SK-N-SH treated with all-trans-retinoic acid at 6 μM for 48 hours (cell line): ENCODE measurements around the gene TM9SF2.

Source experiments
- ATAC-seq: fragments of 200-7000 bp; cut with Tn5 transposase; 3 replicates; pipeline ENCODE4 v1.9.1; 2020; ENCODE audit warnings: mild to moderate bottlenecking, moderate library complexity
- ARNTL ChIP-seq: fragments of 450-650 bp; formaldehyde crosslinking; IDR thresholded peaks from 2 replicates; pipeline ENCODE4 v1.5.0; 2020; ENCODE audit warnings: low read depth, mild to moderate bottlenecking, moderate library complexity, borderline replicate concordance
- BACH2 ChIP-seq: fragments of 250-450 bp; sonication (Bioruptor Pico); IDR thresholded peaks from 2 replicates; pipeline ENCODE4 v1.9.0; 2021; ENCODE audit warnings: mild to moderate bottlenecking, borderline replicate concordance
- CSDC2 ChIP-seq: fragments of 250-450 bp; sonication (Bioruptor Pico); IDR thresholded peaks from 2 replicates; pipeline ENCODE4 v1.5.0; 2020; ENCODE audit warnings: mild to moderate bottlenecking, moderate library complexity
- CSRNP3 ChIP-seq: fragments of 250-450 bp; sonication (Bioruptor Pico); IDR thresholded peaks from 2 replicates; pipeline ENCODE4 v1.5.1; 2021; ENCODE audit warnings: mild to moderate bottlenecking, moderate library complexity
- ESRRG ChIP-seq: fragments of 250-450 bp; sonication (Bioruptor Pico); IDR thresholded peaks from 2 replicates; pipeline ENCODE4 v1.6.1; 2021; ENCODE audit warnings: mild to moderate bottlenecking
- GLIS3 ChIP-seq: fragments of 250-450 bp; sonication (Bioruptor Pico); IDR thresholded peaks from 2 replicates; pipeline ENCODE4 v1.5.0; 2020; ENCODE audit warnings: mild to moderate bottlenecking, moderate library complexity
- ISL1 ChIP-seq: fragments of 250-450 bp; sonication (Bioruptor Pico); IDR thresholded peaks from 2 replicates; pipeline ENCODE4 v2.1.2; 2022; ENCODE audit warnings: mild to moderate bottlenecking, moderate library complexity
- OSR1 ChIP-seq: fragments of 250-450 bp; sonication (Bioruptor Pico); IDR thresholded peaks from 2 replicates; pipeline ENCODE4 v1.8.0; 2022; ENCODE audit warnings: moderate library complexity, mild to moderate bottlenecking, inconsistent platforms
- POU6F1 ChIP-seq: fragments of 250-450 bp; sonication (Bioruptor Pico); IDR thresholded peaks from 2 replicates; pipeline ENCODE4 v1.8.0; 2021; ENCODE audit warnings: low read depth, mild to moderate bottlenecking, moderate library complexity, borderline replicate concordance
- PPARA ChIP-seq: fragments of 250-450 bp; sonication (Bioruptor Pico); IDR thresholded peaks from 2 replicates; pipeline ENCODE4 v1.5.0; 2020; ENCODE audit warnings: mild to moderate bottlenecking, borderline replicate concordance
- RARB ChIP-seq: fragments of 250-450 bp; sonication (Bioruptor Pico); IDR thresholded peaks from 2 replicates; pipeline ENCODE4 v1.8.0; 2021; ENCODE audit warnings: mild to moderate bottlenecking, moderate library complexity
- SNAI2 ChIP-seq: fragments of 250-450 bp; sonication (Bioruptor Pico); IDR thresholded peaks from 2 replicates; pipeline ENCODE4 v1.5.0; 2020; ENCODE audit warnings: mild to moderate bottlenecking, moderate library complexity
- TCF4 ChIP-seq: fragments of 250-450 bp; sonication (Bioruptor Pico); IDR thresholded peaks from 2 replicates; pipeline ENCODE4 v1.8.0; 2021; ENCODE audit warnings: mild to moderate bottlenecking, moderate library complexity, borderline replicate concordance
- TOX ChIP-seq: fragments of 250-450 bp; sonication (Bioruptor Pico); IDR thresholded peaks from 2 replicates; pipeline ENCODE4 v1.8.0; 2021; ENCODE audit warnings: mild to moderate bottlenecking, moderate library complexity, borderline replicate concordance
- TSHZ2 ChIP-seq: fragments of 250-450 bp; sonication (Bioruptor Pico); IDR thresholded peaks from 2 replicates; pipeline ENCODE4 v1.5.0; 2020; ENCODE audit warnings: mild to moderate bottlenecking, moderate library complexity
- ZC3H10 ChIP-seq: fragments of 250-450 bp; sonication (Bioruptor Pico); IDR thresholded peaks from 2 replicates; pipeline ENCODE4 v1.5.1; 2021; ENCODE audit warnings: mild to moderate bottlenecking, moderate library complexity
- ZFP3 ChIP-seq: fragments of 250-450 bp; sonication (Bioruptor Pico); IDR thresholded peaks from 2 replicates; pipeline ENCODE4 v1.5.0; 2020; ENCODE audit warnings: mild to moderate bottlenecking, moderate library complexity
- ZFP30 ChIP-seq: fragments of 450-650 bp; formaldehyde crosslinking; IDR thresholded peaks from 2 replicates; pipeline ENCODE4 v1.5.0; 2022; ENCODE audit warnings: mild to moderate bottlenecking, moderate library complexity
- ZNF565 ChIP-seq: fragments of 450-650 bp; formaldehyde crosslinking; conservative IDR thresholded peaks from 2 replicates; pipeline ENCODE4 v1.5.0; 2020; ENCODE audit warnings: low read depth, mild to moderate bottlenecking, moderate library complexity
- ZNF70 ChIP-seq: fragments of 450-650 bp; formaldehyde crosslinking; IDR thresholded peaks from 2 replicates; pipeline ENCODE4 v1.5.0; 2020; ENCODE audit warnings: mild to moderate bottlenecking, moderate library complexity
- ZNF8 ChIP-seq: fragments of 450-650 bp; formaldehyde crosslinking; IDR thresholded peaks from 2 replicates; pipeline ENCODE4 v1.5.0; 2020; ENCODE audit warnings: mild to moderate bottlenecking, moderate library complexity
- TF ChIP-seq, protein P1 (sequence below): fragments of 250-450 bp; sonication (Bioruptor Pico); IDR thresholded peaks from 2 replicates; pipeline ENCODE4 v1.5.1; 2020; ENCODE audit warnings: low read depth, mild to moderate bottlenecking, moderate library complexity

Gene TM9SF2

DNA sequence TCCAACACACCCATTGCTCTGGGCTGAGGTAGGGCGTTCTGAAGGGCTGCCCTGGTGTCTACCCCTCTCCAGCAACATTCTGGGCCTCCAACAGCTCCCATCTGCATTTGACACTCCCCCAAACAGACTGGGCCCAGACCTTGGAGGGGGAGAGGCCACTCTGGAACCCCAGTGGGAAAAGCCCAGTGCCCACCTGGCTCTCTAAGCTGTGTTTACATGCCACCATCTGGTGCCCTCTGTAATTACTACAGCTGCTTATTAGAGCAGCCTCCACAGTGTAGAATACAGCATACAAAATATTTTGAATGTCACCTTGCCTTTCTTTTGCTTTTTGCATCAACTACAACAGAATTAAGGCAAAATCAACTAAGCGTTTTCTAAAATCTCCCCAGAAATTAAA is 35.8 kb upstream of the TM9SF2 start:
- ATAC-seq = no peak; the same call in 2 of the 3 replicates
- TF ChIP-seq ZFP3 (CRISPR knock-in tag) (no peak), CSRNP3 (no peak), ZNF8 (CRISPR knock-in tag) (no peak)

GRCh38 chr13:99467764-99468163 is 33.5 kb upstream of the TM9SF2 start:
- ATAC-seq = peak; percentile 74
- TF ChIP-seq ZNF70 (CRISPR knock-in tag) (no peak), CSDC2 (no peak), ZNF565 (no peak), ESRRG (CRISPR knock-in tag) (no peak)

- no peak for ATAC-seq
- TF ChIP-seq ZFP3 (CRISPR knock-in tag) = no peak
- no peak for TF ChIP-seq ZNF565
- no peak for TF ChIP-seq TOX (CRISPR knock-in tag)
- TF ChIP-seq BACH2 (CRISPR knock-in tag) = no peak
- TF ChIP-seq SNAI2 (CRISPR knock-in tag) = no peak
- no peak for TF ChIP-seq ESRRG (CRISPR knock-in tag)
- TF ChIP-seq CSRNP3 = no peak
- TF ChIP-seq PPARA (CRISPR knock-in tag) = no peak
- no peak for TF ChIP-seq ZC3H10 (CRISPR knock-in tag)
- no peak for TF ChIP-seq TSHZ2 (CRISPR knock-in tag)
Measured at GRCh38 chr13:99469041-99469440, 32.2 kb upstream of the TM9SF2 start.

GRCh38 chr13:99470027-99470426 is 31.2 kb upstream of the TM9SF2 start:
- ATAC-seq = no peak
- TF ChIP-seq ISL1 = no peak
- no peak for TF ChIP-seq TCF4 (CRISPR knock-in tag)
- no peak for TF ChIP-seq ESRRG (CRISPR knock-in tag)
- TF ChIP-seq CSRNP3 = no peak
- no peak for TF ChIP-seq RARB (CRISPR knock-in tag)
- no peak for TF ChIP-seq SNAI2 (CRISPR knock-in tag)
- TF ChIP-seq GLIS3 (CRISPR knock-in tag) = no peak
- TF ChIP-seq OSR1 (CRISPR knock-in tag) = no peak
- no peak for TF ChIP-seq ZNF565
- no peak for TF ChIP-seq POU6F1 (CRISPR knock-in tag)
- no peak for TF ChIP-seq ZFP30 (CRISPR knock-in tag)
- TF ChIP-seq ARNTL (CRISPR knock-in tag) = no peak
- TF ChIP-seq, protein P1, sequence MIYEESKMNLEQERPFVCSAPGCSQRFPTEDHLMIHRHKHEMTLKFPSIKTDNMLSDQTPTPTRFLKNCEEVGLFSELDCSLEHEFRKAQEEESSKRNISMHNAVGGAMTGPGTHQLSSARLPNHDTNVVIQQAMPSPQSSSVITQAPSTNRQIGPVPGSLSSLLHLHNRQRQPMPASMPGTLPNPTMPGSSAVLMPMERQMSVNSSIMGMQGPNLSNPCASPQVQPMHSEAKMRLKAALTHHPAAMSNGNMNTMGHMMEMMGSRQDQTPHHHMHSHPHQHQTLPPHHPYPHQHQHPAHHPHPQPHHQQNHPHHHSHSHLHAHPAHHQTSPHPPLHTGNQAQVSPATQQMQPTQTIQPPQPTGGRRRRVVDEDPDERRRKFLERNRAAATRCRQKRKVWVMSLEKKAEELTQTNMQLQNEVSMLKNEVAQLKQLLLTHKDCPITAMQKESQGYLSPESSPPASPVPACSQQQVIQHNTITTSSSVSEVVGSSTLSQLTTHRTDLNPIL (CRISPR knock-in tag) = no peak
- no peak for TF ChIP-seq ZFP3 (CRISPR knock-in tag)
- TF ChIP-seq ZNF8 (CRISPR knock-in tag) = no peak
- TF ChIP-seq CSDC2 = no peak
- no peak for TF ChIP-seq TSHZ2 (CRISPR knock-in tag)
- no peak for TF ChIP-seq ZC3H10 (CRISPR knock-in tag)
